Glutamatergic neuron (in vitro differentiated cells): ENCODE data around the gene TTC5. TPM values are rescaled to one million over a fixed set of nuclear protein-coding genes. Genes with fewer than 3 reads are reported as not detected.

Experiments
- DNase-seq: peaks from one replicate; pipeline ENCODE4 v3.0.0; 2022
- H3K27ac Mint-ChIP-seq: one replicate; pipeline ENCODE4 v1.8.0; 2020; ENCODE audit warnings: mild to moderate bottlenecking, mixed read lengths, inconsistent platforms; ENCODE audit not compliant: unreplicated experiment
- H3K27me3 Mint-ChIP-seq: one replicate; pipeline ENCODE4 v1.8.0; 2020; ENCODE audit warnings: mild to moderate bottlenecking, moderate library complexity, mixed read lengths, inconsistent platforms; ENCODE audit not compliant: unreplicated experiment
- H3K36me3 Mint-ChIP-seq: one replicate; pipeline ENCODE4 v1.8.0; 2020; ENCODE audit warnings: mild to moderate bottlenecking, mixed read lengths, inconsistent platforms; ENCODE audit not compliant: unreplicated experiment
- H3K4me1 Mint-ChIP-seq: one replicate; pipeline ENCODE4 v1.8.0; 2020; ENCODE audit warnings: mild to moderate bottlenecking, low read depth, mixed read lengths, inconsistent platforms; ENCODE audit not compliant: unreplicated experiment
- H3K4me3 Mint-ChIP-seq: one replicate; pipeline ENCODE4 v1.8.0; 2020; ENCODE audit warnings: mild to moderate bottlenecking, mixed read lengths, inconsistent platforms; ENCODE audit not compliant: unreplicated experiment
- H3K9me3 Mint-ChIP-seq: one replicate; pipeline ENCODE4 v1.8.0; 2020; ENCODE audit warnings: mild to moderate bottlenecking, moderate library complexity, mixed read lengths, inconsistent platforms; ENCODE audit not compliant: unreplicated experiment
- CTCF ChIP-seq: fragments of 200-600 bp; sonication (generic); IDR thresholded peaks from one replicate; pipeline ENCODE4 v1.5.0; 2021; ENCODE audit not compliant: partially characterized antibody, unreplicated experiment
- total RNA-seq: library from RNA; stranded (reverse); fragmentation: NEBNext Ultra II Directional; extraction: Animal tissue kit (Norgen Biotek cat#: 25700); gene quantifications from one replicate; pipeline ENCODE4 v1.2.1, GENCODE V29; 2021; ENCODE audit not compliant: unreplicated experiment

Gene TTC5
- total RNA-seq, 1 donor from 2014 or later: 37.4 TPM

GRCh38 chr14:20247646-20248246, 58.0 kb downstream of the TTC5 start:
- no peak overlapping the region for H3K4me3 Mint-ChIP-seq
- no peak for TF ChIP-seq CTCF
- H3K4me1 Mint-ChIP-seq: no peaks in the 10 kb centered on the region
- H3K27me3 Mint-ChIP-seq: no peaks in the 10 kb centered on the region
- H3K27ac Mint-ChIP-seq: no peak overlapping the region
- H3K36me3 Mint-ChIP-seq: peaks cover 11% of the 10 kb centered on the region
- H3K9me3 Mint-ChIP-seq: peaks cover 4% of the 10 kb centered on the region
- no peak for DNase-seq

Other genes with a start within 250 kb of the TTC5 start
- not detected for gene OR4L1, start 245.9 kb downstream of the TTC5 start, total RNA-seq
- gene OR4K17, start 195.2 kb downstream of the TTC5 start, total RNA-seq: not detected
- not detected for gene OR4N5, start 167.1 kb downstream of the TTC5 start, total RNA-seq
- gene OR11G2, start 115.1 kb downstream of the TTC5 start, total RNA-seq: not detected
- not detected for gene OR11H6, start 82.2 kb downstream of the TTC5 start, total RNA-seq
- gene OR11H7, start 77.0 kb downstream of the TTC5 start, total RNA-seq: not detected
- gene OR11H4, start 66.7 kb downstream of the TTC5 start, total RNA-seq: not detected
- 95.8 TPM for gene CCNB1IP1, start 27.3 kb upstream of the TTC5 start, total RNA-seq
- 33.9 TPM for gene PARP2, start 37.7 kb upstream of the TTC5 start, total RNA-seq
- gene TEP1, start 107.5 kb upstream of the TTC5 start, total RNA-seq: 22.7 TPM
- 0.15 TPM for gene KLHL33, start 130.2 kb upstream of the TTC5 start, total RNA-seq
- gene OSGEP, start 148.9 kb upstream of the TTC5 start, total RNA-seq: 65.0 TPM
- gene APEX1, start 149.3 kb upstream of the TTC5 start, total RNA-seq: 265 TPM
- gene PIP4P1, start 155.5 kb upstream of the TTC5 start, total RNA-seq: 49.1 TPM
- 25.9 TPM for gene PNP, start 163.5 kb upstream of the TTC5 start, total RNA-seq
- gene RNASE10, start 199.6 kb upstream of the TTC5 start, total RNA-seq: 0.98 TPM